ENCODE results near the gene AK8.

GRCh38 chr9:132679946-132680625 is 198.0 kb downstream of the AK8 start:
- TF ChIP-seq TARDBP (IDR thresholded peaks at IDR 0.05), result no peak
- TF ChIP-seq BHLHE40 (IDR thresholded peaks at IDR 0.05; ENCODE audit: borderline replicate concordance), result no peak
- TF ChIP-seq SP1 (IDR thresholded peaks at IDR 0.05), result no peak
- no peak for TF ChIP-seq ARNT (IDR thresholded peaks at IDR 0.05)
- no peak for TF ChIP-seq FOXA1 (IDR thresholded peaks at IDR 0.05)
- no peak for TF ChIP-seq PKNOX1 (IDR thresholded peaks at IDR 0.05)
- no peak for TF ChIP-seq FOXM1 (IDR thresholded peaks at IDR 0.05; ENCODE audit: borderline replicate concordance)
- TF ChIP-seq SUZ12 (IDR thresholded peaks at IDR 0.05), result no peak
- TF ChIP-seq NFRKB (IDR thresholded peaks at IDR 0.05), result no peak
- no peak for TF ChIP-seq ZNF384 (IDR thresholded peaks at IDR 0.05)
- no peak for TF ChIP-seq L3MBTL2 (conservative IDR thresholded peaks at IDR 0.05)
- no peak for TF ChIP-seq ELF4 (IDR thresholded peaks at IDR 0.05)
